Panc1 (cell line): ENCODE data around the gene FFAR2. TPM values are rescaled to one million over a fixed set of nuclear protein-coding genes. Genes with fewer than 3 reads are reported as not detected.
A peak's percentile ranks its signal among the peaks of the same experiment; 100 is the strongest.

ENCODE experiments used
- ATAC-seq: fragments of 200-7000 bp; cut with Tn5 transposase; 2 replicates; pipeline ENCODE4 v1.9.1; 2020; ENCODE audit warnings: mild to moderate bottlenecking, moderate library complexity
- BruUV-seq: library from RNA; stranded (reverse); fragments of 400-500 nt; replicated peaks from 2 replicates; lab custom pipeline; 2021; lab: Mats Ljungman, UMichigan
- CTCF ChIA-PET: fragments of 300-600 bp; sonication (Branson Sonifier 250); formaldehyde crosslinking; loops from one replicate; lab custom pipeline; 2022; ENCODE audit warnings: antibody characterized with exemption; lab: Charles Lee
- POLR2A ChIA-PET: fragments of 300-600 bp; sonication (Branson Sonifier 250); formaldehyde crosslinking; loops from one replicate; lab custom pipeline; 2022; ENCODE audit warnings: antibody characterized with exemption; lab: Charles Lee
- DNase-seq: peaks from one replicate; pipeline ENCODE4 v3.0.0-alpha.2; 2010; ENCODE audit warnings: low read depth, low spot score
- H3K27ac ChIP-seq: 2 replicates; pipeline ENCODE4 v1.5.1; 2011; ENCODE audit warnings: mild to moderate bottlenecking, low read length, inconsistent platforms
- H3K27me3 ChIP-seq: fragments of 200-500 bp; sonication (Bioruptor generic); 2 replicates; pipeline ENCODE4 v1.6.0; 2014; ENCODE audit warnings: low read length, inconsistent platforms; ENCODE audit not compliant: control insufficient read depth, insufficient read depth
- H3K36me3 ChIP-seq: fragments of 200-500 bp; sonication (Bioruptor generic); 2 replicates; pipeline ENCODE4 v1.5.1; 2014; ENCODE audit warnings: inconsistent platforms, mild to moderate bottlenecking, low read length, moderate library complexity; ENCODE audit not compliant: control insufficient read depth, insufficient read depth
- H3K4me1 ChIP-seq: 2 replicates; pipeline ENCODE4 v1.5.1; 2011; ENCODE audit warnings: inconsistent platforms, mild to moderate bottlenecking, low read length, moderate library complexity; ENCODE audit not compliant: control insufficient read depth, insufficient read depth
- H3K4me3 ChIP-seq, 2 experiments: 2 replicates each; pipeline ENCODE4 v1.5.1; 2011 to 2012; ENCODE audit warnings: low read depth in 2 of 2, low read length in 2 of 2, mild to moderate bottlenecking in 2 of 2, inconsistent platforms in 1 of 2, moderate library complexity in 1 of 2
- H3K9me3 ChIP-seq: fragments of 200-500 bp; sonication (Bioruptor generic); 2 replicates; pipeline ENCODE4 v1.5.1; 2014; ENCODE audit warnings: low read depth, mild to moderate bottlenecking, inconsistent platforms, low read length, moderate library complexity; ENCODE audit not compliant: control insufficient read depth, insufficient read depth
- CTCF ChIP-seq: fragments of 450-650 bp; IDR thresholded peaks from 2 replicates; pipeline ENCODE4 v1.5.1; 2017; ENCODE audit warnings: mild to moderate bottlenecking
- POLR2AphosphoS5 ChIP-seq: IDR thresholded peaks from 2 replicates; pipeline ENCODE4 v1.6.1; 2012; ENCODE audit warnings: mild to moderate bottlenecking, low read depth, low read length, moderate library complexity
- REST ChIP-seq, 2 experiments: IDR thresholded peaks; 2 replicates each; pipeline ENCODE4 v1.6.1; 2011 to 2012; ENCODE audit warnings: low read depth in 2 of 2, control low read depth in 1 of 2, low read length in 1 of 2, mild to moderate bottlenecking in 1 of 2, moderate library complexity in 1 of 2; ENCODE audit not compliant: insufficient read depth in 1 of 2
- SIN3A ChIP-seq: IDR thresholded peaks from 2 replicates; pipeline ENCODE4 v1.6.1; 2012; ENCODE audit warnings: low read depth, mild to moderate bottlenecking, low read length, moderate library complexity, borderline replicate concordance; ENCODE audit not compliant: insufficient read depth
- TCF7L2 ChIP-seq: IDR thresholded peaks from 2 replicates; pipeline ENCODE4 v1.6.1; 2011; ENCODE audit warnings: mild to moderate bottlenecking, low read depth, low read length, inconsistent platforms
- in situ Hi-C: cut with HindIII; loops from 2 replicates; pipeline ENCODE4 v1.10.0; 2016; ENCODE audit warnings: low sequenced_read_pairs, low pct_unique_long_range_greater_than_20kb
- intact Hi-C: fragments of 100-400 bp; cut with micrococcal nuclease; formaldehyde crosslinking; loops from one replicate; pipeline ENCODE4 v1.10.0; 2022; ENCODE audit not compliant: unreplicated experiment
- total RNA-seq: library from RNA; stranded (reverse); gene quantifications from one replicate; pipeline ENCODE4 v1.2.1, GENCODE V29; 2021; ENCODE audit not compliant: unreplicated experiment

Gene FFAR2
- total RNA-seq, 1 experiment from 2014 or later, result not detected

- POLR2A ChIA-PET, result interaction anchor here (0.6 kb wide), 1 partner anchor 97 kb away, joined by 9 read pairs; no protein-coding TSS in a partner anchor
- intact Hi-C loops, result loop anchor here (10.0 kb wide), 1 partner anchor 141 kb away; the partner anchor contains the start of gene FFAR3
These were observed 47.3 kb downstream of the FFAR2 start for GRCh38 chr19:35495107-35496064.

More at GRCh38 chr19:35495107-35496064, 47.3 kb downstream of the FFAR2 start:
- no peaks in the 10 kb centered on the region for H3K36me3 ChIP-seq
- H3K4me1 ChIP-seq, result no peaks in the 10 kb centered on the region
- in situ Hi-C loops, result no loop called here
- peak; percentile 33 for DNase-seq
- no peaks in the 10 kb centered on the region for H3K9me3 ChIP-seq
- H3K27ac ChIP-seq, result no peak overlapping the region
- TF ChIP-seq TCF7L2, result no peak
- peak in 1 of 2 experiments; percentile 14; a peak in 1 of 4 replicates for TF ChIP-seq REST (IDR thresholded peaks at IDR 0.05; ENCODE audit: insufficient read depth in 1 of 2, low read depth in 2 of 2, low read length in 1 of 2)
- no peak for TF ChIP-seq SIN3A
- peak; percentile 98 for TF ChIP-seq CTCF
- TF ChIP-seq POLR2AphosphoS5, result no peak
- peaks cover 12% of the 10 kb centered on the region for H3K27me3 ChIP-seq
- no TSS peak for BruUV-seq
- H3K4me3 ChIP-seq, result peak overlapping the region in 1 of 2 experiments; percentile 30; a peak in 2 of 4 replicates
- ATAC-seq, result peak; percentile 95
- CTCF ChIA-PET, result interaction anchor here (0.5 to 1.7 kb wide), 14 partner anchors 9 to 1372 kb away, joined by 3 to 17 read pairs (median 3); no protein-coding TSS in a partner anchor
